Subcutaneous adipose tissue (tissue), 4 donors: ENCODE data around the gene MAGI1. TPM values are rescaled to one million over a fixed set of nuclear protein-coding genes. Genes with fewer than 3 reads are reported as not detected.

Experiments
- total RNA-seq, 4 donors: library from RNA; depleted of rRNA; stranded (reverse); fragments of >200 nt; gene quantifications; one replicate each; pipeline ENCODE4 v1.1.0, GENCODE V29; 2016
- TF ChIP-seq, protein P1 (sequence below): fragments of 450-650 bp; IDR thresholded peaks from one replicate; pipeline ENCODE4 v1.5.1; 2016; ENCODE audit warnings: low read depth, mild to moderate bottlenecking, control low read depth, antibody characterized with exemption, moderate library complexity

The MAGI1 gene
- total RNA-seq, 4 donors from 2014 or later: 15.3 to 56.9 (median 35.4) TPM

- TF ChIP-seq, protein P1, sequence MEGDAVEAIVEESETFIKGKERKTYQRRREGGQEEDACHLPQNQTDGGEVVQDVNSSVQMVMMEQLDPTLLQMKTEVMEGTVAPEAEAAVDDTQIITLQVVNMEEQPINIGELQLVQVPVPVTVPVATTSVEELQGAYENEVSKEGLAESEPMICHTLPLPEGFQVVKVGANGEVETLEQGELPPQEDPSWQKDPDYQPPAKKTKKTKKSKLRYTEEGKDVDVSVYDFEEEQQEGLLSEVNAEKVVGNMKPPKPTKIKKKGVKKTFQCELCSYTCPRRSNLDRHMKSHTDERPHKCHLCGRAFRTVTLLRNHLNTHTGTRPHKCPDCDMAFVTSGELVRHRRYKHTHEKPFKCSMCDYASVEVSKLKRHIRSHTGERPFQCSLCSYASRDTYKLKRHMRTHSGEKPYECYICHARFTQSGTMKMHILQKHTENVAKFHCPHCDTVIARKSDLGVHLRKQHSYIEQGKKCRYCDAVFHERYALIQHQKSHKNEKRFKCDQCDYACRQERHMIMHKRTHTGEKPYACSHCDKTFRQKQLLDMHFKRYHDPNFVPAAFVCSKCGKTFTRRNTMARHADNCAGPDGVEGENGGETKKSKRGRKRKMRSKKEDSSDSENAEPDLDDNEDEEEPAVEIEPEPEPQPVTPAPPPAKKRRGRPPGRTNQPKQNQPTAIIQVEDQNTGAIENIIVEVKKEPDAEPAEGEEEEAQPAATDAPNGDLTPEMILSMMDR: no peak
Observed at GRCh38 chr3:65857327-65857726, 181.4 kb downstream of the MAGI1 start.

GRCh38 chr3:65856907-65857306 lies 181.8 kb downstream of the MAGI1 start:
- TF ChIP-seq, protein P1: no peak

DNA sequence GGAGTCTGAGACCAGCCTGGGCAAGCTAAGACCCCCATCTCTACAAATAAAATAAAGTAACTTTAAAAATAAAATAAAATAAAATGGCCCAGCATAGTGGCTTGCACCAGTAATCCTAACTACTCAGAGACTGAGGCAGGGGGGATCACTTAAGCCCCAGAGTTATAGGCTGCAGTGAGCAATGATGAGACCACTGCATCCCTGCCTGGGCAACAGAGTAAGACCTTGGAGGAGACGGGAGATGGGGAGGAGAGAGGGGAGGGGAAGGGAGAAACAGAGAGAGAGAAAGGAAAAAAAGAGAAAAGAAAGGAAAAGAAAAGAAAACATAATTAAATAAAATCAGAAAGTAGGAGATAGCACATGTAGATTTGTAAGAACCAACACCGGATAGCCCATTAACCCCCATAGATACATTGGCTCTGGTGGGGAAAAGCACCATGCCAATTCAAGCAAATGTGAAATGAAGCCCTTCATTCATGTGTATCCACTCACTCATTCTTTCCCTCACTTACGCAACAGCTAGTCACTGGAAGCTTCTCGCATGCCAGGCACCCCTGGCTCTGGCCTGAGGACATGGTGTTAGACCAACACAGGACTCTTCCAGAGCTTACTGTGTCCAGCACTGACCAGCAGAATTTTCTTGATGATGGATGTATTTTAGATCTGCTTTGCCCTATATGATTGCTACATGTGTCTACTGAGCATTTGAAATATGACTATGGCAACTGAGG lies 183.2 kb downstream of the MAGI1 start:
- TF ChIP-seq, protein P1: no peak

DNA sequence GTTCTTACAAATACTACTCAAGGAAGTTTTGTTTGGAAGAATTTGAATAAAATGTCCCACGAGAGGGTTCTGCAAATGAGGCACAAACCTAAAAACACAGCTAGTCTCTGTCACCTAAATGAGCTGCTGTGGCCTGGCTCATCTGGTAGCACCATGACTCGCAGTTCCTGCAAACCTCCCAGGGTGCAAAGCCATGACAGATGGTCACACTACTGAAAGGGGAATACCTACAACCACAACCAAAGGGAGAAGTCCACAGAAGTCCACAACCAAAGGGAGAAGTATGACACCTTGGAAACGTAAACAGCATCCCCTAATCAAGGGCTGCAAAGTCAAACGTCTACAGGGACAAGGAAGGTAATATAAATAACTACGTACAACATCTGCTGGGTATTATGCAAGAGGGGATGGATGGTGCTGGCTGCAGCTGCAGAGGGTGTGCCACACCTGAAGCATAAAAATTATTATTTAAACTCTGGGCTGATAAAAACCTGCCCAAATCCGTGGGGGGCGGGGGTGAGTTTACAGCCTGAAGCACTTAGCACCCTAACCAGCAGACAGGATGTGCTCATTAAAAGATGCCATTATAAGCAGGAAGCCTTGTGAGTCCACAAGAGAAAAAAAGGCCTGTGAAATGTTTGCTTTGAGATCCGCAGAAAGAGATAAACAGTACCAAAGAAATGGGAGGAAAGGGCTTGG lies 184.0 kb downstream of the MAGI1 start:
- TF ChIP-seq, protein P1: no peak

DNA sequence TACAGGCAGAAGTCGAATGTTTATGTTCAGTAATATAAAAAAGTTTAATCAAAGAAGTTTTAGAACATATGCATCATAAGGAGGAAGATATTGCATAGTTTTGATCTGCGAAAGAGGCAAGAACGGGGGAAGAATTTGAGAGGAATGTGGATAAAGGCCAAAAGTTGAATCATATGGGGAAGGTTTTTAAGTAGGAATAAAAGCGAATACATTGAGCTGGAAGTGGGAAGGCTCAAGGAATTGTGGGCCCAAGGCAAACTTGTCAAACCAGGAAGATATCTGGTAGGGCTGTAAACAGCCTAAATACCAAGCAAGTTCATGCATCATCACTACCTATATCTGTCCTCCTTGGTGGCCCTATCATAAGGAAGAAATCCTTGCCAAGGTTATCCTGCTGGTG lies 186.9 kb downstream of the MAGI1 start:
- TF ChIP-seq, protein P1: no peak

- TF ChIP-seq, protein P1: no peak
Observed at GRCh38 chr3:65850261-65850660, 188.5 kb downstream of the MAGI1 start.

DNA sequence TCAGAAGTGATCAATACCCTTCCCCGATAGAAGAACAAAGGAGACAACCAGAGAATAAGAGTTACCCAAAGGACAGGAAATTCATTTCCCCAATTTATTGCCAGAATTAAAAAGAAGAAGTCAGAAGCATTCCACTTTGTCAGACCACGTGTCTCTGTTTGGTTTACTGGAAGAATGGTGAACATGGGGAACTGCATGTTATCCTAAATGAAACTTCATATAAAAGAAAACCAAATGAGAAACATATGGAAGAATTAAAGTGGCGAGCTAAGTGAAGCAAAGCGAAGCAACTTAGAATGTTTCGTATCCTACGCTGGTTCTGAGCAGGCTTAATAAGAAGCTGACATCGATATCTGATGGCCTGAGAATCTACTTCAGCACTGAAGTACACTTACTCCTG lies 190.7 kb downstream of the MAGI1 start:
- TF ChIP-seq, protein P1: no peak
